Parathyroid adenoma (tissue), 2 donors: ENCODE results near the gene MARCHF11.

Source experiments
- H2AFZ ChIP-seq: fragments of 300-600 bp; sonication (generic); one replicate; pipeline ENCODE4 v1.7.0; 2017; ENCODE audit warnings: antibody characterized with exemption, mild to moderate bottlenecking
- H3K27ac ChIP-seq: fragments of 300-600 bp; sonication (generic); one replicate; pipeline ENCODE4 v1.7.0; 2017
- H3K27me3 ChIP-seq: fragments of 300-600 bp; sonication (generic); one replicate; pipeline ENCODE4 v1.7.0; 2017; ENCODE audit warnings: low read length; ENCODE audit not compliant: control insufficient read depth, insufficient read depth
- H3K36me3 ChIP-seq: fragments of 300-600 bp; sonication (generic); one replicate; pipeline ENCODE4 v1.7.0; 2017; ENCODE audit warnings: low read length; ENCODE audit not compliant: control insufficient read depth, insufficient read depth
- H3K4me1 ChIP-seq: fragments of 300-600 bp; sonication (generic); one replicate; pipeline ENCODE4 v1.7.0; 2017; ENCODE audit warnings: control low read depth
- H3K4me2 ChIP-seq: fragments of 300-600 bp; sonication (generic); one replicate; pipeline ENCODE4 v1.7.0; 2017; ENCODE audit warnings: low read length
- H3K4me3 ChIP-seq: fragments of 300-600 bp; sonication (generic); one replicate; pipeline ENCODE4 v1.7.0; 2017; ENCODE audit warnings: low read depth, low read length
- H3K79me2 ChIP-seq: fragments of 300-600 bp; sonication (generic); one replicate; pipeline ENCODE4 v1.7.0; 2017; ENCODE audit warnings: control low read depth
- H3K9ac ChIP-seq: fragments of 300-600 bp; sonication (generic); one replicate; pipeline ENCODE4 v1.7.0; 2017; ENCODE audit warnings: mild to moderate bottlenecking
- H3K9me3 ChIP-seq: fragments of 300-600 bp; sonication (generic); one replicate; pipeline ENCODE4 v1.7.0; 2017; ENCODE audit warnings: low read length; ENCODE audit not compliant: control insufficient read depth
- CTCF ChIP-seq: fragments of 300-600 bp; sonication (generic); IDR thresholded peaks from one replicate; pipeline ENCODE4 v1.7.0; 2017; ENCODE audit warnings: antibody characterized with exemption, mild to moderate bottlenecking
- donor health status: primary hyperparathyroidism.

MARCHF11 gene

GRCh38 chr5:16108418-16108817, 71.2 kb downstream of the MARCHF11 start:
- H3K9ac ChIP-seq, result no peak overlapping the region
- no peak overlapping the region for H2AFZ ChIP-seq
- TF ChIP-seq CTCF, result no peak

GRCh38 chr5:16104961-16105360, 74.6 kb downstream of the MARCHF11 start:
- no peaks in the 10 kb centered on the region for H3K79me2 ChIP-seq
- no peak overlapping the region for H3K4me2 ChIP-seq
- no peak for TF ChIP-seq CTCF
- no peak overlapping the region for H2AFZ ChIP-seq
- no peak overlapping the region for H3K27ac ChIP-seq
- no peaks in the 10 kb centered on the region for H3K27me3 ChIP-seq
- no peaks in the 10 kb centered on the region for H3K4me1 ChIP-seq
- H3K4me3 ChIP-seq, result no peak overlapping the region
- H3K9ac ChIP-seq, result no peak overlapping the region
- no peaks in the 10 kb centered on the region for H3K9me3 ChIP-seq
- H3K36me3 ChIP-seq, result no peaks in the 10 kb centered on the region

More at GRCh38 chr5:16108418-16108817, 71.2 kb downstream of the MARCHF11 start:
- no peak overlapping the region for H3K4me3 ChIP-seq
- H3K36me3 ChIP-seq, result no peaks in the 10 kb centered on the region
- H3K4me2 ChIP-seq, result no peak overlapping the region
- H3K27ac ChIP-seq, result no peak overlapping the region
- H3K79me2 ChIP-seq, result no peaks in the 10 kb centered on the region
- no peaks in the 10 kb centered on the region for H3K27me3 ChIP-seq
- no peaks in the 10 kb centered on the region for H3K4me1 ChIP-seq
- H3K9me3 ChIP-seq, result no peaks in the 10 kb centered on the region

- no peak overlapping the region for H3K27ac ChIP-seq
Measured at GRCh38 chr5:16095612-16096011, 84.0 kb downstream of the MARCHF11 start.

GRCh38 chr5:16090270-16090669, 89.3 kb downstream of the MARCHF11 start:
- H2AFZ ChIP-seq, result no peak overlapping the region
- no peaks in the 10 kb centered on the region for H3K36me3 ChIP-seq
- no peak overlapping the region for H3K9ac ChIP-seq
- H3K4me2 ChIP-seq, result no peak overlapping the region
- no peak overlapping the region for H3K27ac ChIP-seq
- H3K9me3 ChIP-seq, result no peaks in the 10 kb centered on the region
- no peak for TF ChIP-seq CTCF
- H3K4me3 ChIP-seq, result no peak overlapping the region
- no peaks in the 10 kb centered on the region for H3K4me1 ChIP-seq
- H3K79me2 ChIP-seq, result no peaks in the 10 kb centered on the region
- H3K27me3 ChIP-seq, result no peaks in the 10 kb centered on the region

More at GRCh38 chr5:16095612-16096011, 84.0 kb downstream of the MARCHF11 start:
- no peak overlapping the region for H3K9ac ChIP-seq
- H2AFZ ChIP-seq, result no peak overlapping the region
- no peak overlapping the region for H3K4me3 ChIP-seq
- no peaks in the 10 kb centered on the region for H3K79me2 ChIP-seq
- no peak for TF ChIP-seq CTCF
- no peaks in the 10 kb centered on the region for H3K9me3 ChIP-seq
- H3K27me3 ChIP-seq, result no peaks in the 10 kb centered on the region
- no peak overlapping the region for H3K4me2 ChIP-seq
- H3K36me3 ChIP-seq, result no peaks in the 10 kb centered on the region
- no peaks in the 10 kb centered on the region for H3K4me1 ChIP-seq

GRCh38 chr5:16082982-16083381, 96.6 kb downstream of the MARCHF11 start:
- TF ChIP-seq CTCF, result no peak
- Histone ChIP-seq H2AFZ (no peak overlapping the region), H3K36me3 (no peaks in the 10 kb centered on the region), H3K27ac (no peak overlapping the region), H3K4me3 (no peak overlapping the region), H3K4me1 (no peaks in the 10 kb centered on the region), H3K79me2 (no peaks in the 10 kb centered on the region), H3K9me3 (no peaks in the 10 kb centered on the region), H3K4me2 (no peak overlapping the region), H3K27me3 (no peaks in the 10 kb centered on the region), H3K9ac (no peak overlapping the region)
